Esophagus muscularis mucosa (tissue), 4 donors: Measurements from ENCODE around the gene SOAT1. TPM values are rescaled to one million over a fixed set of nuclear protein-coding genes. Genes with fewer than 3 reads are reported as not detected.
"Not testable (repeated sequence)": the region's sequence is repeated elsewhere in the genome, so short reads cannot be mapped to it uniquely, and the experiment has no call there.

Experiments used
- DNase-seq: peaks from one replicate; pipeline ENCODE4 v3.0.0-alpha.2; 2017; ENCODE audit errors: extremely low spot score
- H3K27ac ChIP-seq, 4 donors: fragments of 200-600 bp; sonication (generic); replicated peaks in 1 of 4; 1 replicate in 3 of 4; 2 replicates in 1 of 4; pipeline ENCODE4 v1.5.1; 2016 to 2019; ENCODE audit warnings: mild to moderate bottlenecking in 1 of 4
- H3K27me3 ChIP-seq, 4 donors: fragments of 200-600 bp; sonication (generic); one replicate each; pipeline versions ENCODE4 v1.5.1 to v1.6.0; 2016 to 2019
- H3K36me3 ChIP-seq, 4 donors: fragments of 200-600 bp; sonication (generic); one replicate each; pipeline ENCODE4 v1.5.1; 2016 to 2019
- H3K4me1 ChIP-seq, 4 donors: fragments of 200-600 bp; sonication (generic); one replicate each; pipeline ENCODE4 v1.5.1; 2016 to 2019
- H3K4me3 ChIP-seq, 4 donors: fragments of 200-600 bp; sonication (generic); 1 replicate in 2 of 4; 2 replicates in 2 of 4; pipeline ENCODE4 v1.5.1; 2016 to 2019; ENCODE audit warnings: mild to moderate bottlenecking in 4 of 4, moderate library complexity in 1 of 4
- H3K9me3 ChIP-seq, 4 donors: fragments of 200-600 bp; sonication (generic); 1 replicate in 3 of 4; 2 replicates in 1 of 4; pipeline ENCODE4 v1.5.1; 2016 to 2019
- CTCF ChIP-seq, 3 experiments: fragments of 200-600 bp in 2 of 3; fragments of 450-650 bp in 1 of 3; sonication (generic) in 2 of 3; IDR thresholded peaks; one replicate each; pipeline ENCODE4 v1.5.1; 2017 to 2019; ENCODE audit warnings: antibody characterized with exemption in 3 of 3, mild to moderate bottlenecking in 2 of 3, moderate library complexity in 1 of 3
- EP300 ChIP-seq: sonication (generic); formaldehyde crosslinking; IDR thresholded peaks from one replicate; pipeline ENCODE4 v1.6.1; 2017; ENCODE audit warnings: antibody characterized with exemption
- POLR2A ChIP-seq: fragments of 450-650 bp; IDR thresholded peaks from one replicate; pipeline ENCODE4 v1.6.1; 2017; ENCODE audit warnings: antibody characterized with exemption, moderate library complexity, mild to moderate bottlenecking, low read depth
- POLR2AphosphoS5 ChIP-seq, 2 donors: sonication (generic); formaldehyde crosslinking; IDR thresholded peaks; one replicate each; pipeline ENCODE4 v1.6.1; 2017; ENCODE audit warnings: antibody characterized with exemption in 2 of 2
- WGBS: methylation state at CpG from one replicate; pipeline ENCODE4 v1.1.5; 2018; 5-methylcytosine and 5-hydroxymethylcytosine counted together
- intact Hi-C: fragments of 100-400 bp; cut with DNase I; formaldehyde crosslinking; loops from one replicate; pipeline ENCODE4 v1.15.1; 2023
- total RNA-seq, 4 donors: library from RNA; depleted of rRNA; stranded (reverse); fragments of >200 nt; gene quantifications; one replicate each; pipeline versions ENCODE4 v1.1.0 to v1.2.1, GENCODE V29; 2016

SOAT1 gene
- total RNA-seq, 4 donors from 2014 or later: 10.8 to 19.7 (median 13.2) TPM

- no peak for DNase-seq
- intact Hi-C loops: no loop called here
- WGBS: 98% methylated on average over 2 of the region's 2 CpGs
- H3K27ac ChIP-seq: no peak overlapping the region
- TF ChIP-seq POLR2A (no peak), POLR2AphosphoS5 (IDR thresholded peaks at IDR 0.05) (no peak), EP300 (no peak), CTCF (IDR thresholded peaks at IDR 0.05) (no peak)
- H3K4me3 ChIP-seq: no peak overlapping the region
- H3K27me3 ChIP-seq: no peaks in the 10 kb centered on the region
- H3K36me3 ChIP-seq: peaks cover 13 to 65% (median 20%) of the 10 kb centered on the region in 4 donors
- H3K4me1 ChIP-seq: peaks cover 0 to 5% (median 0%) of the 10 kb centered on the region in 4 donors
- no peaks in the 10 kb centered on the region for H3K9me3 ChIP-seq
Measured at GRCh38 chr1:179352236-179352635, 58.6 kb downstream of the SOAT1 start.

- peak overlapping the region in 1 of 4 donors; percentile 16 for H3K27ac ChIP-seq
- intact Hi-C loops: no loop called here
- DNase-seq: no peak
- TF ChIP-seq POLR2AphosphoS5 (IDR thresholded peaks at IDR 0.05) (peak in 1 of 2 donors; percentile 7), POLR2A (no peak)
- H3K4me3 ChIP-seq: no peak overlapping the region
- H3K9me3 ChIP-seq: no peaks in the 10 kb centered on the region
- peaks cover 0 to 5% (median 0%) of the 10 kb centered on the region in 4 donors for H3K4me1 ChIP-seq
- WGBS: 77% methylated on average over 5 of the region's 5 CpGs
- H3K36me3 ChIP-seq: peaks cover 13 to 53% (median 18%) of the 10 kb centered on the region in 4 donors
- no peaks in the 10 kb centered on the region for H3K27me3 ChIP-seq
Measured at GRCh38 chr1:179353546-179353945, 59.9 kb downstream of the SOAT1 start.

GRCh38 chr1:179361631-179362030 lies 68.0 kb downstream of the SOAT1 start:
- not testable (repeated sequence) for H3K27me3 ChIP-seq, H3K36me3 ChIP-seq, H3K27ac ChIP-seq, DNase-seq, H3K9me3 ChIP-seq, H3K4me3 ChIP-seq
- H3K4me1 ChIP-seq: peaks cover 3 to 12% (median 10%) of the 10 kb centered on the region in 4 donors
- WGBS: 91% methylated on average over 2 of the region's 2 CpGs
- intact Hi-C loops: loop anchor here (10.0 kb wide), 1 partner anchor 67 kb away; the partner anchor contains the start of gene SOAT1

GRCh38 chr1:179365342-179366092 lies 71.9 kb downstream of the SOAT1 start, which contains the start of gene AXDND1:
AXDND1 (plus strand) TSS chr1:179365971; CDS start chr1:179366510, 539 bp downstream.
- Histone ChIP-seq H3K27me3 (no peaks in the 10 kb centered on the region), H3K9me3 (no peaks in the 10 kb centered on the region), H3K4me3 (peak within 1 kb of the TSS; percentile 63 to 80 (median 68)), H3K27ac (peak within 1 kb of the TSS; percentile 84 to 92 (median 90)), H3K4me1 (peaks cover 3 to 13% (median 10%) of the 10 kb centered on the region in 4 donors), H3K36me3 (no peaks in the 10 kb centered on the region)
- DNase-seq: peak; percentile 97
- TF ChIP-seq POLR2A (no peak), CTCF (IDR thresholded peaks at IDR 0.05) (peak in 1 of 3 experiments; percentile 2), POLR2AphosphoS5 (IDR thresholded peaks at IDR 0.05) (peak; percentile 50 to 71), EP300 (no peak)
- intact Hi-C loops: loop anchor here (5.0 to 10.0 kb wide), 2 partner anchors 71 to 243 kb away; partner anchors contain the start of gene SOAT1
- 8% methylated on average over 42 of the region's 43 CpGs for WGBS

GRCh38 chr1:179366093-179366800 lies 72.7 kb downstream of the SOAT1 start:
- Histone ChIP-seq H3K27ac (peak overlapping the region; percentile 84 to 92 (median 90)), H3K27me3 (no peaks in the 10 kb centered on the region), H3K4me1 (peaks cover 3 to 13% (median 10%) of the 10 kb centered on the region in 4 donors), H3K4me3 (peak overlapping the region; percentile 63 to 80 (median 68)), H3K9me3 (no peaks in the 10 kb centered on the region), H3K36me3 (no peaks in the 10 kb centered on the region)
- intact Hi-C loops: loop anchor here (5.0 to 10.0 kb wide), 2 partner anchors 71 to 244 kb away; partner anchors contain the start of gene SOAT1
- TF ChIP-seq POLR2A (no peak), EP300 (no peak), POLR2AphosphoS5 (IDR thresholded peaks at IDR 0.05) (no peak)
- DNase-seq: no peak
- WGBS: 4% methylated on average over 28 of the region's 28 CpGs
